GM12878 (cell line): ENCODE measurements around the gene MALRD1. TPM values are rescaled to one million over a fixed set of nuclear protein-coding genes. Genes with fewer than 3 reads are reported as not detected.

Experiments used
- MYC ChIP-seq: IDR thresholded peaks from 2 replicates; pipeline ENCODE4 v1.6.1; 2011; ENCODE audit warnings: mild to moderate bottlenecking, low read length, moderate library complexity, inconsistent platforms; ENCODE audit not compliant: insufficient read depth, insufficient replicate concordance, insufficient read length, severe bottlenecking
- RB1 ChIP-seq: fragments of 450-650 bp; formaldehyde crosslinking; IDR thresholded peaks from 2 replicates; pipeline ENCODE4 v1.6.1; 2017; ENCODE audit warnings: mild to moderate bottlenecking, borderline replicate concordance
- RFX5 ChIP-seq: IDR thresholded peaks from 2 replicates; pipeline ENCODE4 v1.6.1; 2011; ENCODE audit warnings: low read depth, low read length, improper control_type of control experiment
- SREBF2 ChIP-seq: IDR thresholded peaks from 2 replicates; pipeline ENCODE4 v1.6.1; 2012; ENCODE audit warnings: mild to moderate bottlenecking, low read length
- polyA plus RNA-seq, 11 experiments: library from polyadenylated mRNA; depleted of rRNA in 4 of 11; unstranded in 6 of 11; stranded (reverse) in 5 of 11; fragments of >200 nt; fragmentation: Nextera tagmentation in 4 of 11; fragmentation: Illumina TruSeq in 1 of 11; extraction: Ambion mirVana in 4 of 11; extraction: Trizol in 1 of 11; gene quantifications; 1 replicate in 1 of 11; 2 replicates in 10 of 11; pipeline versions ENCODE4 v1.2.1 to v1.2.3, GENCODE V29; 2011 to 2016; ENCODE audit warnings: inconsistent platforms in 2 of 11, missing spikeins in 2 of 11, low read depth in 1 of 11
- total RNA-seq, 4 experiments: library from RNA; depleted of rRNA in 3 of 4; stranded (reverse); fragments of >200 nt in 3 of 4; fragmentation: Illumina TruSeq in 1 of 4; extraction: Trizol in 1 of 4; gene quantifications; 2 replicates each; pipeline versions ENCODE4 v1.2.1 to v1.2.3, GENCODE V29; 2013 to 2021
- TF ChIP-seq, protein P1 (sequence below): fragments of 450-650 bp; IDR thresholded peaks from 2 replicates; pipeline ENCODE4 v1.6.1; 2016; ENCODE audit warnings: mild to moderate bottlenecking, moderate library complexity, borderline replicate concordance
- TF ChIP-seq, protein P2 (sequence below): IDR thresholded peaks from 2 replicates; pipeline ENCODE4 v1.6.1; 2012; ENCODE audit warnings: low read depth, low read length, improper control_type of control experiment
- TF ChIP-seq, protein P3 (sequence below): fragments of 450-650 bp; IDR thresholded peaks from 2 replicates; pipeline ENCODE4 v1.6.1; 2017; ENCODE audit warnings: borderline replicate concordance

MALRD1 gene
- total and polyA plus RNA-seq, 10 of the 15 experiments (the other 5 are each of a cell fraction or from before 2014, with no cell fraction given), result 0.12 to 6.6 (median 0.26) TPM; not detected in 2

GRCh38 chr10:19416164-19416563 is 367.6 kb downstream of the MALRD1 start (continued):
- TF ChIP-seq, protein P1, sequence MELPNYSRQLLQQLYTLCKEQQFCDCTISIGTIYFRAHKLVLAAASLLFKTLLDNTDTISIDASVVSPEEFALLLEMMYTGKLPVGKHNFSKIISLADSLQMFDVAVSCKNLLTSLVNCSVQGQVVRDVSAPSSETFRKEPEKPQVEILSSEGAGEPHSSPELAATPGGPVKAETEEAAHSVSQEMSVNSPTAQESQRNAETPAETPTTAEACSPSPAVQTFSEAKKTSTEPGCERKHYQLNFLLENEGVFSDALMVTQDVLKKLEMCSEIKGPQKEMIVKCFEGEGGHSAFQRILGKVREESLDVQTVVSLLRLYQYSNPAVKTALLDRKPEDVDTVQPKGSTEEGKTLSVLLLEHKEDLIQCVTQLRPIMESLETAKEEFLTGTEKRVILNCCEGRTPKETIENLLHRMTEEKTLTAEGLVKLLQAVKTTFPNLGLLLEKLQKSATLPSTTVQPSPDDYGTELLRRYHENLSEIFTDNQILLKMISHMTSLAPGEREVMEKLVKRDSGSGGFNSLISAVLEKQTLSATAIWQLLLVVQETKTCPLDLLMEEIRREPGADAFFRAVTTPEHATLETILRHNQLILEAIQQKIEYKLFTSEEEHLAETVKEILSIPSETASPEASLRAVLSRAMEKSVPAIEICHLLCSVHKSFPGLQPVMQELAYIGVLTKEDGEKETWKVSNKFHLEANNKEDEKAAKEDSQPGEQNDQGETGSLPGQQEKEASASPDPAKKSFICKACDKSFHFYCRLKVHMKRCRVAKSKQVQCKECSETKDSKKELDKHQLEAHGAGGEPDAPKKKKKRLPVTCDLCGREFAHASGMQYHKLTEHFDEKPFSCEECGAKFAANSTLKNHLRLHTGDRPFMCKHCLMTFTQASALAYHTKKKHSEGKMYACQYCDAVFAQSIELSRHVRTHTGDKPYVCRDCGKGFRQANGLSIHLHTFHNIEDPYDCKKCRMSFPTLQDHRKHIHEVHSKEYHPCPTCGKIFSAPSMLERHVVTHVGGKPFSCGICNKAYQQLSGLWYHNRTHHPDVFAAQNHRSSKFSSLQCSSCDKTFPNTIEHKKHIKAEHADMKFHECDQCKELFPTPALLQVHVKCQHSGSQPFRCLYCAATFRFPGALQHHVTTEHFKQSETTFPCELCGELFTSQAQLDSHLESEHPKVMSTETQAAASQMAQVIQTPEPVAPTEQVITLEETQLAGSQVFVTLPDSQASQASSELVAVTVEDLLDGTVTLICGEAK, result no peak
- TF ChIP-seq RB1 (no peak), SREBF2 (no peak), MYC (no peak), RFX5 (no peak)
- TF ChIP-seq, protein P2, sequence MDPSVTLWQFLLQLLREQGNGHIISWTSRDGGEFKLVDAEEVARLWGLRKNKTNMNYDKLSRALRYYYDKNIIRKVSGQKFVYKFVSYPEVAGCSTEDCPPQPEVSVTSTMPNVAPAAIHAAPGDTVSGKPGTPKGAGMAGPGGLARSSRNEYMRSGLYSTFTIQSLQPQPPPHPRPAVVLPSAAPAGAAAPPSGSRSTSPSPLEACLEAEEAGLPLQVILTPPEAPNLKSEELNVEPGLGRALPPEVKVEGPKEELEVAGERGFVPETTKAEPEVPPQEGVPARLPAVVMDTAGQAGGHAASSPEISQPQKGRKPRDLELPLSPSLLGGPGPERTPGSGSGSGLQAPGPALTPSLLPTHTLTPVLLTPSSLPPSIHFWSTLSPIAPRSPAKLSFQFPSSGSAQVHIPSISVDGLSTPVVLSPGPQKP, result no peak
- TF ChIP-seq, protein P3, sequence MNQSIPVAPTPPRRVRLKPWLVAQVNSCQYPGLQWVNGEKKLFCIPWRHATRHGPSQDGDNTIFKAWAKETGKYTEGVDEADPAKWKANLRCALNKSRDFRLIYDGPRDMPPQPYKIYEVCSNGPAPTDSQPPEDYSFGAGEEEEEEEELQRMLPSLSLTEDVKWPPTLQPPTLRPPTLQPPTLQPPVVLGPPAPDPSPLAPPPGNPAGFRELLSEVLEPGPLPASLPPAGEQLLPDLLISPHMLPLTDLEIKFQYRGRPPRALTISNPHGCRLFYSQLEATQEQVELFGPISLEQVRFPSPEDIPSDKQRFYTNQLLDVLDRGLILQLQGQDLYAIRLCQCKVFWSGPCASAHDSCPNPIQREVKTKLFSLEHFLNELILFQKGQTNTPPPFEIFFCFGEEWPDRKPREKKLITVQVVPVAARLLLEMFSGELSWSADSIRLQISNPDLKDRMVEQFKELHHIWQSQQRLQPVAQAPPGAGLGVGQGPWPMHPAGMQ, result no peak
